Right atrium auricular region (tissue), 2 donors: ENCODE results near the gene DCTN2. TPM values are rescaled to one million over a fixed set of nuclear protein-coding genes. Genes with fewer than 3 reads are reported as not detected.

ENCODE experiments used
- DNase-seq: peaks from one replicate; pipeline ENCODE4 v3.0.0-alpha.2; 2019; ENCODE audit warnings: low spot score
- H3K27ac ChIP-seq, 2 donors: fragments of 200-600 bp; sonication (generic); 1 replicate in 1 of 2; 2 replicates in 1 of 2; pipeline ENCODE4 v1.5.1; 2016 to 2019
- H3K27me3 ChIP-seq, 2 donors: fragments of 200-600 bp; sonication (generic); one replicate each; pipeline versions ENCODE4 v1.5.1 to v1.6.0; 2017 to 2019
- H3K36me3 ChIP-seq: fragments of 200-600 bp; sonication (generic); one replicate; pipeline ENCODE4 v1.5.1; 2016
- H3K4me1 ChIP-seq, 2 donors: fragments of 200-600 bp; sonication (generic); one replicate each; pipeline versions ENCODE4 v1.5.1 to v1.6.0; 2017 to 2019
- H3K4me3 ChIP-seq, 2 donors: fragments of 200-600 bp; sonication (generic); 1 replicate in 1 of 2; 2 replicates in 1 of 2; pipeline ENCODE4 v1.5.1; 2017 to 2019; ENCODE audit warnings: mild to moderate bottlenecking in 1 of 2, moderate library complexity in 1 of 2
- H3K9me3 ChIP-seq, 2 donors: fragments of 200-600 bp; sonication (generic); one replicate each; pipeline ENCODE4 v1.5.1; 2019
- CTCF ChIP-seq, 2 donors: fragments of 200-600 bp; sonication (generic); IDR thresholded peaks; one replicate each; pipeline ENCODE4 v1.5.1; 2019; ENCODE audit warnings: antibody characterized with exemption in 2 of 2
- total RNA-seq, 2 donors: library from RNA; depleted of rRNA; stranded (reverse); fragments of >200 nt; gene quantifications; one replicate each; pipeline ENCODE4 v1.1.0, GENCODE V29; 2016

Gene DCTN2
- total RNA-seq, 2 donors from 2014 or later: 109 to 114 TPM

GRCh38 chr12:57579677-57580465 lies 32.9 kb upstream of the DCTN2 start:
- H3K27ac ChIP-seq: no peak overlapping the region
- H3K27me3 ChIP-seq: no peaks in the 10 kb centered on the region
- no peak overlapping the region for H3K4me3 ChIP-seq
- no peak for DNase-seq
- no peak for TF ChIP-seq CTCF (IDR thresholded peaks at IDR 0.05)
- no peaks in the 10 kb centered on the region for H3K4me1 ChIP-seq
- H3K36me3 ChIP-seq: no peaks in the 10 kb centered on the region
- H3K9me3 ChIP-seq: no peaks in the 10 kb centered on the region

- Histone ChIP-seq H3K9me3 (no peaks in the 10 kb centered on the region), H3K36me3 (no peaks in the 10 kb centered on the region), H3K27ac (no peak overlapping the region), H3K27me3 (no peaks in the 10 kb centered on the region), H3K4me3 (no peak overlapping the region), H3K4me1 (no peaks in the 10 kb centered on the region)
- no peak for TF ChIP-seq CTCF (IDR thresholded peaks at IDR 0.05)
- no peak for DNase-seq
Observed at GRCh38 chr12:57579011-57579410, 32.0 kb upstream of the DCTN2 start.

- DNase-seq: no peak
- Histone ChIP-seq H3K27ac (no peak overlapping the region), H3K9me3 (no peaks in the 10 kb centered on the region), H3K4me1 (no peaks in the 10 kb centered on the region), H3K4me3 (no peak overlapping the region), H3K27me3 (no peaks in the 10 kb centered on the region), H3K36me3 (no peaks in the 10 kb centered on the region)
- TF ChIP-seq CTCF (IDR thresholded peaks at IDR 0.05): no peak
Observed at GRCh38 chr12:57577981-57578758, 31.2 kb upstream of the DCTN2 start.

GRCh38 chr12:57576613-57577160 lies 29.7 kb upstream of the DCTN2 start:
- no peak overlapping the region for H3K4me3 ChIP-seq
- no peaks in the 10 kb centered on the region for H3K27me3 ChIP-seq
- no peak overlapping the region for H3K27ac ChIP-seq
- no peaks in the 10 kb centered on the region for H3K9me3 ChIP-seq
- H3K36me3 ChIP-seq: no peaks in the 10 kb centered on the region
- no peak for TF ChIP-seq CTCF (IDR thresholded peaks at IDR 0.05)
- H3K4me1 ChIP-seq: no peaks in the 10 kb centered on the region
- DNase-seq: no peak

- no peaks in the 10 kb centered on the region for H3K36me3 ChIP-seq
- H3K4me3 ChIP-seq: no peak overlapping the region
- no peaks in the 10 kb centered on the region for H3K27me3 ChIP-seq
- H3K27ac ChIP-seq: no peak overlapping the region
- no peak for TF ChIP-seq CTCF (IDR thresholded peaks at IDR 0.05)
- no peak for DNase-seq
- H3K9me3 ChIP-seq: no peaks in the 10 kb centered on the region
- H3K4me1 ChIP-seq: no peaks in the 10 kb centered on the region
Observed at GRCh38 chr12:57575771-57576612, 29.0 kb upstream of the DCTN2 start.
